SK-MEL-5 (cell line): ENCODE results near the gene SPAST. TPM values are rescaled to one million over a fixed set of nuclear protein-coding genes. Genes with fewer than 3 reads are reported as not detected.
"Not testable (repeated sequence)": the region's sequence is repeated elsewhere in the genome, so short reads cannot be mapped to it uniquely, and the experiment has no call there.

Source experiments
- DNase-seq: peaks from one replicate; pipeline ENCODE4 v3.0.0-alpha.2; 2016; ENCODE audit warnings: low read depth, low spot score
- in situ Hi-C: cut with HindIII; loops from 2 replicates; pipeline ENCODE4 v1.10.0; 2016; ENCODE audit warnings: low sequenced_read_pairs, high pct_unique_total_duplicates, low pct_unique_long_range_greater_than_20kb
- total RNA-seq: library from RNA; depleted of rRNA; stranded (reverse); fragments of >200 nt; shearing (Covaris generic); gene quantifications from 2 replicates; pipeline ENCODE4 v1.2.3, GENCODE V29; 2014; rRNA removed

SPAST gene
- total RNA-seq, 1 experiment from 2014 or later, result 29.0 TPM

- DNase-seq, in situ Hi-C loops: not testable (repeated sequence)
Observed at GRCh38 chr2:32203428-32203827, 140.1 kb downstream of the SPAST start.

Other genes starting within 250 kb of the SPAST start
- 52.9 and 56.2 TPM in 2 replicates for gene MEMO1, start 52.5 kb upstream of the SPAST start, total RNA-seq
- 96.3 and 110 TPM in 2 replicates for gene DPY30, start 23.8 kb upstream of the SPAST start, total RNA-seq
- 37.3 and 40.3 TPM in 2 replicates for gene SLC30A6, start 102.3 kb downstream of the SPAST start, total RNA-seq
- 0.03 TPM in 1 of 2 replicates, not detected in the other for gene NLRC4, start 201.3 kb downstream of the SPAST start, total RNA-seq
- 68.0 and 68.9 TPM in 2 replicates for gene YIPF4, start 214.3 kb downstream of the SPAST start, total RNA-seq